Choroid plexus epithelial cell (primary cell): ENCODE results near the gene PKN2.

ENCODE experiments used
- DNase-seq: peaks from one replicate; pipeline ENCODE4 v3.0.0-alpha.2; 2010; ENCODE audit warnings: low read depth
- H3K4me3 ChIP-seq: 2 replicates; pipeline ENCODE4 v1.5.1; 2011; ENCODE audit warnings: low read depth, mild to moderate bottlenecking, control low read depth, low read length, moderate library complexity
- TF ChIP-seq, protein P1 (sequence below): conservative IDR thresholded peaks from 2 replicates; pipeline ENCODE4 v1.5.1; 2011; ENCODE audit warnings: low read depth, mild to moderate bottlenecking, control low read depth, inconsistent platforms, low read length, moderate library complexity

The PKN2 gene

DNA sequence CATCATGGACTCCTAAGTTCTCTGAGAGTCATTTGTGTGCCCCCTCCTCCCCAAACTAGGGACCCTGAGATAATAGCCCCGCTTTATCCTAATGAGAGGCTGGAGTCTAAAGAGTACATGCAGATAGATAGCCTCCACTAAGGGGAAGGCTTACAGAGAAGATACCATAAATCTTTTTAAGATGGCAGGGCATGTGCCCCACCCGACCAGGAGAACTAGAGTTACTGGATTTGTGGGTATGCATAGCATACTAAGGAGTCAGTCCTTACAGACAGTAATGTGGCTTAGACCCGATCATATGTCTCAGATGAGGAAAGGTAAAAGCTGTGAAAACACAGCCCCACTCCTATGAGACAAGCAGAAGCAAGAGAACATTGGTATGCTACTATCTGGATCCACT, 25.7 kb upstream of the PKN2 start:
- H3K4me3 ChIP-seq = no peak overlapping the region
- DNase-seq = no peak
- TF ChIP-seq, protein P1, sequence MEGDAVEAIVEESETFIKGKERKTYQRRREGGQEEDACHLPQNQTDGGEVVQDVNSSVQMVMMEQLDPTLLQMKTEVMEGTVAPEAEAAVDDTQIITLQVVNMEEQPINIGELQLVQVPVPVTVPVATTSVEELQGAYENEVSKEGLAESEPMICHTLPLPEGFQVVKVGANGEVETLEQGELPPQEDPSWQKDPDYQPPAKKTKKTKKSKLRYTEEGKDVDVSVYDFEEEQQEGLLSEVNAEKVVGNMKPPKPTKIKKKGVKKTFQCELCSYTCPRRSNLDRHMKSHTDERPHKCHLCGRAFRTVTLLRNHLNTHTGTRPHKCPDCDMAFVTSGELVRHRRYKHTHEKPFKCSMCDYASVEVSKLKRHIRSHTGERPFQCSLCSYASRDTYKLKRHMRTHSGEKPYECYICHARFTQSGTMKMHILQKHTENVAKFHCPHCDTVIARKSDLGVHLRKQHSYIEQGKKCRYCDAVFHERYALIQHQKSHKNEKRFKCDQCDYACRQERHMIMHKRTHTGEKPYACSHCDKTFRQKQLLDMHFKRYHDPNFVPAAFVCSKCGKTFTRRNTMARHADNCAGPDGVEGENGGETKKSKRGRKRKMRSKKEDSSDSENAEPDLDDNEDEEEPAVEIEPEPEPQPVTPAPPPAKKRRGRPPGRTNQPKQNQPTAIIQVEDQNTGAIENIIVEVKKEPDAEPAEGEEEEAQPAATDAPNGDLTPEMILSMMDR = no peak

DNA sequence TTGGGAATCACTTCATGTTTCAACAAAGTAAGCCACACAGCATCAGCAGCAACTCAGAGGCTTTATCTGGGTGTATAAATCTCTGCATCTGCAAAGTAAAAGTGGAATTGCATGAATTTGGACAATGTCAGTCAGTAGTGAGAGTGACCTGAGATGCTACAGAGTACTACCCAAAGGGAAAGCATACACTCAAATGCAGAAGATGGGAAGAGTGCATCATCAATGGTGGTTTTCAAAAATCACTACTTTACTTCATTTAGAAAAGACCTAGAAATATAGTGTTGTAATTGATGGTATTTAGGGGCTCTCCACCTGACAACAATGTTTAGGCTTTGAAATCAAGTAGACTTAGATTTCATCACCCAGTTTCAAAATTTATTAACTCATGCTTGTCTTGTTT, 24.5 kb upstream of the PKN2 start:
- H3K4me3 ChIP-seq = no peak overlapping the region
- no peak for DNase-seq
- TF ChIP-seq, protein P1 = no peak

GRCh38 chr1:88661188-88661587, 22.9 kb upstream of the PKN2 start:
- no peak for DNase-seq
- no peak overlapping the region for H3K4me3 ChIP-seq
- TF ChIP-seq, protein P1 = no peak

GRCh38 chr1:88661951-88662699, 21.9 kb upstream of the PKN2 start:
- TF ChIP-seq, protein P1 = no peak
- no peak for DNase-seq
- H3K4me3 ChIP-seq = no peak overlapping the region

- TF ChIP-seq, protein P1 = no peak
- no peak overlapping the region for H3K4me3 ChIP-seq
Measured at GRCh38 chr1:88662723-88663122, 21.4 kb upstream of the PKN2 start.

DNA sequence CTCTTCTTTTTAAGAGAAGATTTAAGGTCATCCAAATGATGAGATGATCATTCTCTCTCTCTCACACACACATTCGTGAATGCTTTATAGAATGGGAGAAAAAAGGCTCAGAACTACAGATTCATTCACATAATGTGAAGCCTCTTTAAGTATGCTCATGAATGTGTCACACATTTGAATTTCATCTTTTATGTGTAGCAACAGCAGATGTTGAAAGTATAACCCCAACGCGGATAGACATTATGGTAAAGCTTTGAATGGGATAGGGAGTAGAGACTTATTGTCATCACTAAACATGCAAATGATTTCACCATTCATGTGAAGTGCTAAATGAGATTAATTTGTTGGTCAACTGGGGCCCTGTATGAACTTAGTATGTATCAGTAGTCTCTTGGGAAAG, 15.7 kb upstream of the PKN2 start:
- no peak for DNase-seq
- TF ChIP-seq, protein P1 = no peak
- no peak overlapping the region for H3K4me3 ChIP-seq

More at GRCh38 chr1:88662723-88663122, 21.4 kb upstream of the PKN2 start:
- no peak for DNase-seq

DNA sequence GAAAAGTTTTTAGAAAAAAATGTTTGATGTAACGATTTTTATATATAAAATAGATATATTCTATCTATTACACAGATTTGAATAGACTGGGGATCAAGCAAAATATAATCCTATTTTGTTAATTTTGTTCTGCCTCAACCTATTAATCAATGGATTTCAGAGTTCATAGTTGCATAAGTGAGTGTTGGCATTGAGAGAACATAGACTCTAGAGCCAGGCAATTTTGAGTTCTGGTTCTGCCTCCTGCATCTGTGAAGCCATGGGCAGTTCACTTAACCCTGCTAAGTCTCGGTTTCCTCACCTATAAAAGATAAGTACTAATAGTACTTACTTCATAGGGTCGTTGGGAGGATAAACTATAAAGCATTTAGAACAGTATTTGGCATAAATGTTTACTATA, 13.6 kb upstream of the PKN2 start:
- TF ChIP-seq, protein P1 = no peak
- H3K4me3 ChIP-seq = no peak overlapping the region
- no peak for DNase-seq
